Activated CD4-positive, alpha-beta T cell treated with anti-CD3 and anti-CD28 coated beads, Interleukin-10, Interleukin-2, amounts not matched to agents 100 ng/mL and 50 ng/mL, durations not matched to agents 16 hours and 8 hours (primary cell): Measurements from ENCODE around the gene FMO5.
"Not testable (repeated sequence)": the region's sequence is repeated elsewhere in the genome, so short reads cannot be mapped to it uniquely, and the experiment has no call there.

Experiments
- DNase-seq: peaks from one replicate; pipeline ENCODE4 v3.0.0-alpha.2; 2020

The FMO5 gene

GRCh38 chr1:147238925-147239820, 14.0 kb upstream of the FMO5 start:
- DNase-seq: no peak

- no peak for DNase-seq
Measured at GRCh38 chr1:147238053-147238902, 13.1 kb upstream of the FMO5 start.

GRCh38 chr1:147236959-147237791, 12.0 kb upstream of the FMO5 start:
- no peak for DNase-seq

GRCh38 chr1:147236448-147236847, 11.3 kb upstream of the FMO5 start:
- no peak for DNase-seq

- no peak for DNase-seq
Measured at GRCh38 chr1:147235822-147236221, 10.7 kb upstream of the FMO5 start.

- not testable (repeated sequence) for DNase-seq
Measured at GRCh38 chr1:147233903-147234302, 8.8 kb upstream of the FMO5 start.

GRCh38 chr1:147231032-147231431, 5.9 kb upstream of the FMO5 start:
- not testable (repeated sequence) for DNase-seq

- no peak for DNase-seq
Measured at GRCh38 chr1:147223740-147224615, 1.2 kb downstream of the FMO5 start.

- no peak for DNase-seq
Measured at GRCh38 chr1:147218606-147219005, 6.5 kb downstream of the FMO5 start.

GRCh38 chr1:147217141-147217540, 8.0 kb downstream of the FMO5 start:
- no peak for DNase-seq

GRCh38 chr1:147216124-147216523, 9.0 kb downstream of the FMO5 start:
- no peak for DNase-seq

- no peak for DNase-seq
Measured at GRCh38 chr1:147215540-147215916, 9.6 kb downstream of the FMO5 start.

GRCh38 chr1:147214842-147215539, 10.1 kb downstream of the FMO5 start:
- DNase-seq: no peak

- no peak for DNase-seq
Measured at GRCh38 chr1:147214325-147214724, 10.8 kb downstream of the FMO5 start.

GRCh38 chr1:147213271-147213670, 11.9 kb downstream of the FMO5 start:
- no peak for DNase-seq

- no peak for DNase-seq
Measured at GRCh38 chr1:147211577-147211976, 13.6 kb downstream of the FMO5 start.

- DNase-seq: no peak
Measured at GRCh38 chr1:147210987-147211386, 14.2 kb downstream of the FMO5 start.

- no peak for DNase-seq
Measured at GRCh38 chr1:147209825-147210821, 15.0 kb downstream of the FMO5 start.

GRCh38 chr1:147208619-147209018, 16.5 kb downstream of the FMO5 start:
- DNase-seq: no peak

- DNase-seq: no peak
Measured at GRCh38 chr1:147207192-147207591, 17.9 kb downstream of the FMO5 start.
